PFSK-1 (cell line): ENCODE data around the gene ANKS1A.

ENCODE experiments used
- FOXP2 ChIP-seq: optimal IDR thresholded peaks from 2 replicates; pipeline ENCODE3; 2011; ENCODE audit warnings: borderline replicate concordance, control low read depth, inconsistent platforms; ENCODE audit not compliant: insufficient read depth; ENCODE audit errors: extremely low read length, extremely low read depth
- POLR2AphosphoS5 ChIP-seq: IDR thresholded peaks from 2 replicates; pipeline ENCODE4 v1.6.1; 2012; ENCODE audit warnings: low read depth, mild to moderate bottlenecking, control low read depth, low read length, moderate library complexity
- SIN3A ChIP-seq: IDR thresholded peaks from 2 replicates; pipeline ENCODE4 v1.6.1; 2012; ENCODE audit warnings: mild to moderate bottlenecking, low read length, moderate library complexity, borderline replicate concordance; ENCODE audit not compliant: insufficient read depth
- TAF1 ChIP-seq: IDR thresholded peaks from 2 replicates; pipeline ENCODE4 v1.6.1; 2012; ENCODE audit warnings: low read length, control low read depth, borderline replicate concordance; ENCODE audit not compliant: insufficient read depth
- TF ChIP-seq, protein P1 (sequence below), 2 experiments: IDR thresholded peaks; 2 replicates each; pipeline versions ENCODE4 v1.6.1 to v1.8.0; 2011 to 2012; ENCODE audit warnings: low read depth in 2 of 2, low read length in 2 of 2, control low read depth in 1 of 2, inconsistent platforms in 1 of 2, mild to moderate bottlenecking in 1 of 2, moderate library complexity in 1 of 2; ENCODE audit not compliant: insufficient read depth in 1 of 2

Gene ANKS1A

DNA sequence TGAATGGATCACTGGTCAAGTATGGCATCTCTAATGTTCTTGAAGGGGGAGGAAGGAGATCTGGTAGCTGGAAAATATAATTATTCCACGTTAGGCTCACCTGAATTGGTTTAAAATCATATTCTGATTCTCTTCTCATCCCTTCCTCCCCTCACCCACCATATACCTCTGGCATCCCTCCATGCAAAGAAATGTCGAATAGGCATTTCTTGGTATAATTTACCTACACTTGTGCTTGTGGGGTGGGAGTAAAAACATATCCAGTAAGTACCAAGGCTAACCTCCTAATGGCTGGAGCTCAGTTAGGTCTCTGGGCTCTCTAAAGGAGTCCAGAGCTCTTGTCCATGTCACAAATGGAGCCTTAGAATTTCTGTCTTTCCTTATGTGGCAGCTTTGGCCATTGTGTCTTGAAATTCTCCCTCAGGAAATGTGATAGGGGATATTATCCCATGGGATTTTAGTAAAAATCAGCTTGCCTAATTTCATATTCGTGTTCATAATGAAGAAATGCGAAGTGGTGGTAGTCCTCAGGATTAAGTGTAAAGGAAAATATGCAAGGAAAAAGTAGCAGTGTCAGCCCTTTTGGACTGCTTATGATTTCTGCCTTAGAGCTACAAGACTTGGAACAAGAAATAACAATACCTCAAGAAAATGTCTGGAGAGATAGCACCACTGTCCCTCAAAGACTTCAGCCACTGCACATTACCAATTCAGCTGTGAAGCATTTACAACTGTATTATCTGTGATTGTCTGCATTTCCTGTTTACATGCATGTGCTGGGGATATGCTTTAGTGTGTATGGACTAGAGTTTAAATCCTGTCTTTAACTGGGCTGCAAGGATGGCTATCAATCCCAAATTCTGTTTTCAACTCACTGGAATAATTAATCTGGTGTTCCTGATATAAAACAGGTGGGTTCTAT, 13.5 kb upstream of the ANKS1A start:
- no peak for TF ChIP-seq SIN3A
- TF ChIP-seq, protein P1, sequence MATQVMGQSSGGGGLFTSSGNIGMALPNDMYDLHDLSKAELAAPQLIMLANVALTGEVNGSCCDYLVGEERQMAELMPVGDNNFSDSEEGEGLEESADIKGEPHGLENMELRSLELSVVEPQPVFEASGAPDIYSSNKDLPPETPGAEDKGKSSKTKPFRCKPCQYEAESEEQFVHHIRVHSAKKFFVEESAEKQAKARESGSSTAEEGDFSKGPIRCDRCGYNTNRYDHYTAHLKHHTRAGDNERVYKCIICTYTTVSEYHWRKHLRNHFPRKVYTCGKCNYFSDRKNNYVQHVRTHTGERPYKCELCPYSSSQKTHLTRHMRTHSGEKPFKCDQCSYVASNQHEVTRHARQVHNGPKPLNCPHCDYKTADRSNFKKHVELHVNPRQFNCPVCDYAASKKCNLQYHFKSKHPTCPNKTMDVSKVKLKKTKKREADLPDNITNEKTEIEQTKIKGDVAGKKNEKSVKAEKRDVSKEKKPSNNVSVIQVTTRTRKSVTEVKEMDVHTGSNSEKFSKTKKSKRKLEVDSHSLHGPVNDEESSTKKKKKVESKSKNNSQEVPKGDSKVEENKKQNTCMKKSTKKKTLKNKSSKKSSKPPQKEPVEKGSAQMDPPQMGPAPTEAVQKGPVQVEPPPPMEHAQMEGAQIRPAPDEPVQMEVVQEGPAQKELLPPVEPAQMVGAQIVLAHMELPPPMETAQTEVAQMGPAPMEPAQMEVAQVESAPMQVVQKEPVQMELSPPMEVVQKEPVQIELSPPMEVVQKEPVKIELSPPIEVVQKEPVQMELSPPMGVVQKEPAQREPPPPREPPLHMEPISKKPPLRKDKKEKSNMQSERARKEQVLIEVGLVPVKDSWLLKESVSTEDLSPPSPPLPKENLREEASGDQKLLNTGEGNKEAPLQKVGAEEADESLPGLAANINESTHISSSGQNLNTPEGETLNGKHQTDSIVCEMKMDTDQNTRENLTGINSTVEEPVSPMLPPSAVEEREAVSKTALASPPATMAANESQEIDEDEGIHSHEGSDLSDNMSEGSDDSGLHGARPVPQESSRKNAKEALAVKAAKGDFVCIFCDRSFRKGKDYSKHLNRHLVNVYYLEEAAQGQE (IDR thresholded peaks at IDR 0.05; ENCODE audit: insufficient read depth in 1 of 2, low read depth in 2 of 2, low read length in 2 of 2), result no peak
- TF ChIP-seq TAF1, result no peak
- no peak for TF ChIP-seq POLR2AphosphoS5
- no peak for TF ChIP-seq FOXP2

DNA sequence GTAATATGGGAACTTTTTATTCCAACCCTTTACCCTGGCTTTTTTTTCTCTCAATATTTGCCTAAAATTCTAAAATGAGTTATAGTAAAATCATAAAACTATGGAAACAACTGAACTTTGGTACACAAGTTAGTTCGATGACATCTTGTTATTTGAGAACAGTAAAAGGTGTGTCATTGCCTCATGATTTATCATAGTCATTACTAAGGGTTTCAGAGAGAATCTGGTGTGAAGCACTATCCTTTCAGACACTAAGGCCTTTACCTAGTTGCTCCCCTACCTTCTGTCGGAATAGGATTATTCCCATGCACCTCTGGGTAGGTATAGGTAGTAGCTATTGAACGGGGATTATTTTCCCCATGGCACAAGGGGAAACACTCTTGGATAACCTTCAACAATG, 12.6 kb upstream of the ANKS1A start:
- no peak for TF ChIP-seq FOXP2
- TF ChIP-seq, protein P1 (IDR thresholded peaks at IDR 0.05; ENCODE audit: insufficient read depth in 1 of 2, low read depth in 2 of 2, low read length in 2 of 2), result no peak
- TF ChIP-seq POLR2AphosphoS5, result no peak
- no peak for TF ChIP-seq TAF1
- no peak for TF ChIP-seq SIN3A

DNA sequence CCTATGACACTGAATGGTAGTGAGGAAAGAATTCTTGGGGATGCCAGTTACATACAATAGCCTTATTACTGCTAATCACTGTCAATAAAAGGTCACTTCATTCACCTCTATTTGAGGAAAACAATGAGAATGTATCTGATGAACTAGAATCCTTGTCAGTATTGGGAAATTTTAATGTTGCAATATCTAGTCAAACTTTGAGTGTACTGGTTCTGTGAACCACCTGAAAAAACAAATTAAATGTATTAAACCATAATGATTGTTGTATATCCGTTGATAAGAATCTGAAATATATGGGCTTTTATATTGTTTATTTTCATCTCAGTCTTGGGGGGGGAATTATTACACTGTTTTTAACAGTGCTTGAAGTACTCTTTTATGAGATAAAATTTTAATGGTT, 11.8 kb upstream of the ANKS1A start:
- TF ChIP-seq, protein P1 (IDR thresholded peaks at IDR 0.05; ENCODE audit: insufficient read depth in 1 of 2, low read depth in 2 of 2, low read length in 2 of 2), result no peak
- TF ChIP-seq FOXP2, result no peak
- TF ChIP-seq SIN3A, result no peak
- TF ChIP-seq POLR2AphosphoS5, result no peak
- TF ChIP-seq TAF1, result no peak

DNA sequence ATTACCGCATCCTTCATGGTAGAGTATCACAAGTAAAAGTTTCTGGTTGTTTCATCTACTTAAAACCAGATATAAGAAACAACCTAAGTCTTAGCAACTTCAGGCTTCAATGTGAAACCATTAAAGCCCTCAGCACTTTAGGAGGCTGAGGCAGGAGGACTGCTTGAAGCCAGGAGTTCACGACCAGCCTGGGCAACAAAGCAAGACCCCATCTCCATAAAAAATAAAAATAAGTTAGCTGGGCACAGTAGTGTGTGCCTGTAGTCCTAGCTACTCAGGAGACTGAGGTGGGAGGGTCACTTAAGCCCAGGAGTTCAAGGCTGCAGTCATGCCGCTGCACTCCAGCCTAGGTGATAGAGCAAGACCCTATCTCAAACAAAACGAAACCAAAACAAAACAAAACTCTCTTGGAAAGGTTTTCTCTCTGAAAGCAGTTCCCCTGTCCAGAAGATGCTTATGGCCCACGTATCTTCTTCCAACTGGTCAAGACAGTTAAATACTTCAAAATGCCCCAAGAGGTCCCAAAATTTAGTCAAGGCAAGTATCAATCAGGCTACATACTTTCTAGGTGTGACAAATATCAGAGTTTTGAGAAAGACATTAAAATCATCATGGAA, 11.1 kb upstream of the ANKS1A start:
- TF ChIP-seq POLR2AphosphoS5, result no peak
- no peak for TF ChIP-seq FOXP2
- no peak for TF ChIP-seq TAF1
- TF ChIP-seq, protein P1 (IDR thresholded peaks at IDR 0.05; ENCODE audit: insufficient read depth in 1 of 2, low read depth in 2 of 2, low read length in 2 of 2), result no peak
- TF ChIP-seq SIN3A, result no peak
